HCT116 (cell line): ENCODE results near the gene GRID2IP. TPM values are rescaled to one million over a fixed set of nuclear protein-coding genes. Genes with fewer than 3 reads are reported as not detected.

ENCODE experiments used
- ATAC-seq: fragments of 200-7000 bp; cut with Tn5 transposase; 2 replicates; pipeline ENCODE4 v1.9.1; 2020; ENCODE audit warnings: mild to moderate bottlenecking, moderate library complexity
- BruUV-seq: library from RNA; stranded (reverse); fragments of 400-500 nt; replicated peaks from 2 replicates; lab custom pipeline; 2021; lab: Mats Ljungman, UMichigan
- CTCF ChIA-PET: fragments of 300-600 bp; sonication (Branson Sonifier 250); formaldehyde crosslinking; loops from one replicate; lab custom pipeline; 2021; ENCODE audit warnings: antibody characterized with exemption; lab: Charles Lee
- POLR2A ChIA-PET: fragments of 300-600, 350-600 bp; sonication (Branson Sonifier 250); formaldehyde crosslinking; loops from one replicate; lab custom pipeline; 2021; ENCODE audit warnings: antibody characterized with exemption; lab: Charles Lee
- RAD21 ChIA-PET, 2 experiments: fragments of 300-600 bp; sonication (Branson Sonifier 250); formaldehyde crosslinking; loops; one replicate each; lab custom pipeline; 2023; ENCODE audit warnings: low total read pairs in 2 of 2; ENCODE audit not compliant: uncharacterized antibody in 2 of 2, unreplicated experiment in 2 of 2, low non-redundant PET in 1 of 2; lab: Charles Lee
- DNase-seq: peaks from one replicate; pipeline ENCODE4 v3.0.0-alpha.2; 2010; ENCODE audit warnings: low read depth, low spot score
- H2AFZ ChIP-seq: fragments of 200-600 bp; shearing (Covaris generic), sonication (generic); 2 replicates; pipeline ENCODE4 v1.6.1; 2017; ENCODE audit warnings: low read depth, mixed run types, mixed read lengths, antibody characterized with exemption, low read length; ENCODE audit not compliant: poor library complexity, severe bottlenecking
- H3K27ac ChIP-seq: 2 replicates; pipeline ENCODE4 v1.5.1; 2012; ENCODE audit warnings: low read depth, low read length
- H3K27me3 ChIP-seq: fragments of 200-600 bp; sonication (generic); 2 replicates; pipeline ENCODE4 v1.6.1; 2016; ENCODE audit warnings: mixed run types, low read length, mixed read lengths; ENCODE audit not compliant: insufficient read depth
- H3K36me3 ChIP-seq, 2 experiments: fragments of 200-500 bp in 1 of 2; fragments of 200-600 bp in 1 of 2; sonication (Bioruptor generic) in 1 of 2; sonication (generic) in 1 of 2; 2 replicates each; pipeline versions ENCODE4 v1.5.1 to v1.6.1; 2014 to 2016; ENCODE audit warnings: low read length in 2 of 2, inconsistent platforms in 1 of 2, mixed read lengths in 1 of 2, mixed run types in 1 of 2; ENCODE audit not compliant: insufficient read depth in 2 of 2, control insufficient read depth in 1 of 2
- H3K4me1 ChIP-seq, 2 experiments: fragments of 200-600 bp in 1 of 2; sonication (generic) in 1 of 2; 2 replicates each; pipeline versions ENCODE4 v1.5.1 to v1.6.1; 2012 to 2017; ENCODE audit warnings: low read length in 2 of 2, inconsistent platforms in 1 of 2, mild to moderate bottlenecking in 1 of 2, mixed read lengths in 1 of 2, mixed run types in 1 of 2, moderate library complexity in 1 of 2; ENCODE audit not compliant: insufficient read depth in 2 of 2, control insufficient read depth in 1 of 2
- H3K4me2 ChIP-seq: fragments of 200-600 bp; sonication (generic); 2 replicates; pipeline ENCODE4 v1.6.1; 2017; ENCODE audit warnings: mixed run types, low read length, mixed read lengths
- H3K4me3 ChIP-seq, 2 experiments: fragments of 200-600 bp in 1 of 2; sonication (generic) in 1 of 2; replicated peaks in 1 of 2; 2 replicates each; pipeline ENCODE4 v1.5.1; 2011 to 2016; ENCODE audit warnings: low read length in 2 of 2, control low read depth in 1 of 2, low read depth in 1 of 2, mild to moderate bottlenecking in 1 of 2, mixed read lengths in 1 of 2, mixed run types in 1 of 2
- H3K79me2 ChIP-seq: fragments of 200-600 bp; sonication (generic); 2 replicates; pipeline ENCODE4 v1.6.1; 2017; ENCODE audit warnings: mild to moderate bottlenecking, mixed run types, low read length, moderate library complexity, mixed read lengths; ENCODE audit not compliant: insufficient read depth
- H3K9ac ChIP-seq: fragments of 200-600 bp; sonication (generic); 2 replicates; pipeline ENCODE4 v1.6.1; 2016; ENCODE audit warnings: low read length, mixed read lengths
- H3K9me2 ChIP-seq: fragments of 200-600 bp; sonication (generic), shearing (Covaris generic); 2 replicates; pipeline ENCODE4 v1.6.1; 2017; ENCODE audit warnings: mixed run types, mild to moderate bottlenecking, moderate library complexity; ENCODE audit not compliant: insufficient read depth
- H3K9me3 ChIP-seq, 2 experiments: fragments of 200-500 bp in 1 of 2; fragments of 200-600 bp in 1 of 2; sonication (Bioruptor generic) in 1 of 2; sonication (generic) in 1 of 2; 2 replicates each; pipeline ENCODE4 v1.6.1; 2014 to 2017; ENCODE audit warnings: low read length in 2 of 2, mixed read lengths in 2 of 2, inconsistent platforms in 1 of 2, low read depth in 1 of 2, mild to moderate bottlenecking in 1 of 2, mixed run types in 1 of 2, moderate library complexity in 1 of 2; ENCODE audit not compliant: control insufficient read depth in 1 of 2, insufficient read depth in 1 of 2
- H4K20me1 ChIP-seq: fragments of 200-600 bp; sonication (generic), shearing (Covaris generic); 2 replicates; pipeline ENCODE4 v1.6.1; 2017; ENCODE audit warnings: mixed run types, mild to moderate bottlenecking, moderate library complexity; ENCODE audit not compliant: insufficient read depth
- CBX3 ChIP-seq: IDR thresholded peaks from 2 replicates; pipeline ENCODE4 v1.6.1; 2012; ENCODE audit warnings: low read depth
- CEBPB ChIP-seq: IDR thresholded peaks from 2 replicates; pipeline ENCODE4 v1.6.1; 2012; ENCODE audit warnings: low read depth
- EGR1 ChIP-seq: IDR thresholded peaks from 2 replicates; pipeline ENCODE4 v1.6.1; 2012; ENCODE audit warnings: low read depth
- POLR2A ChIP-seq: IDR thresholded peaks from 2 replicates; pipeline ENCODE4 v1.7.0; 2011; ENCODE audit warnings: borderline replicate concordance; ENCODE audit not compliant: insufficient read depth, insufficient read length; ENCODE audit errors: extremely low read depth
- POLR2AphosphoS5 ChIP-seq: IDR thresholded peaks from 2 replicates; pipeline ENCODE4 v1.6.1; 2011; ENCODE audit warnings: mild to moderate bottlenecking, low read depth, low read length, moderate library complexity
- RAD21 ChIP-seq: IDR thresholded peaks from 2 replicates; pipeline ENCODE4 v1.6.1; 2012; ENCODE audit warnings: low read depth, mild to moderate bottlenecking
- SIN3A ChIP-seq: IDR thresholded peaks from 2 replicates; pipeline ENCODE4 v1.6.1; 2012; ENCODE audit warnings: low read depth
- SP1 ChIP-seq: IDR thresholded peaks from 2 replicates; pipeline ENCODE4 v1.6.1; 2012; ENCODE audit warnings: low read depth
- SRF ChIP-seq: IDR thresholded peaks from 2 replicates; pipeline ENCODE4 v1.6.1; 2012; ENCODE audit warnings: low read depth
- TCF7L2 ChIP-seq: IDR thresholded peaks from 2 replicates; pipeline ENCODE4 v1.7.0; 2011; ENCODE audit warnings: borderline replicate concordance, inconsistent platforms; ENCODE audit not compliant: insufficient read depth, insufficient read length; ENCODE audit errors: extremely low read depth
- YY1 ChIP-seq: IDR thresholded peaks from 2 replicates; pipeline ENCODE4 v1.6.1; 2011; ENCODE audit warnings: low read length, low read depth, moderate library complexity, mild to moderate bottlenecking; ENCODE audit not compliant: insufficient replicate concordance; ENCODE audit errors: extremely low read depth
- ZFX ChIP-seq: fragments of 450-650 bp; IDR thresholded peaks from 2 replicates; pipeline ENCODE4 v1.6.1; 2017
- intact Hi-C: fragments of 100-400 bp; cut with micrococcal nuclease; formaldehyde crosslinking; loops from 2 replicates; pipeline ENCODE4 v1.10.0; 2022
- total RNA-seq: library from RNA; stranded (reverse); gene quantifications from one replicate; pipeline ENCODE4 v1.2.1, GENCODE V29; 2021; ENCODE audit not compliant: unreplicated experiment
- TF ChIP-seq, protein P1 (sequence below): IDR thresholded peaks from 2 replicates; pipeline ENCODE4 v1.6.1; 2012
- TF ChIP-seq, protein P2 (sequence below): IDR thresholded peaks from 2 replicates; pipeline ENCODE4 v1.6.1; 2012
- TF ChIP-seq, protein P3 (sequence below), 3 experiments: fragments of 200-600 bp in 1 of 3; sonication (generic) in 1 of 3; IDR thresholded peaks in 2 of 3; conservative IDR thresholded peaks in 1 of 3; 2 replicates each; pipeline ENCODE4 v1.5.1; 2012 to 2017; ENCODE audit warnings: low read depth in 2 of 3, low read length in 2 of 3, antibody characterized with exemption in 1 of 3, borderline replicate concordance in 1 of 3, control low read depth in 1 of 3, mild to moderate bottlenecking in 1 of 3, mixed read lengths in 1 of 3, mixed run types in 1 of 3, moderate library complexity in 1 of 3; ENCODE audit not compliant: insufficient read depth in 1 of 3

The GRID2IP gene
- total RNA-seq, 1 experiment from 2014 or later: 3.2 TPM

DNA sequence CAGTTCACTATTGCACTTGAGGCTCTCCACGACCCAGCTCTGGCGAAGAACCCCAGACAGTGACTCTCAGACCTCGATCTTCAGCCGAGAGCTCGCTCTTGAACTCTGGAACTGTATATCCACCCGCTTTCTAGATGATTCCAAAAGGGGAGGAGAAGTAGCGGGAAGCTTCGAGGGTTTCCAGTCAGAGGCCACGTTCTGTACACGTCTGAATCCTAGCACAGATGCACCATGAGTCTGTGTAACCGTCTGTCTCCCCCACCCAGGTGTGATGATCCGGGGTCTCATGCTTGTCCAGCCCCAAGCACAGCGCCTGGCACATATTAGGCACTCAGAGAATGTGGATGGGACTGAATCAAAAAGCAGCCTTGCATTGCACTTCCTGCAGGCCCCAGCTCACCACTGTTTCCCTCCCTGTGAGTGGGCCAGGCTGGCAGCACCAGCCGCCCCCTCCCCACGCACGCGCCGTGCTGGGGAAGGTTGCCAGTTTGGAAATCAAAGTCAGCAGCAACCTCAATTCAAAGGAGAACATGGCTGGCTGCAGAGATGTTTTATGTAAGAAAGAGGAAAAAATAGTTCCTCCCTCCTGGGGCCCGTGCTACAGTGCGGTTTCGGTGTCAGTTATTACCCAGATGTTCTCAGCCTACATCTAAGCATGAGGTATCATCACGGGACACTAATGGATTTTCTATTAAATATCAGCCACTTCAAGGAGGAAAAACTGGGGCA, 5.7 kb downstream of the GRID2IP start:
- H3K36me3 ChIP-seq: no peaks in the 10 kb centered on the region
- ATAC-seq (no peak), DNase-seq (no peak)
- no peaks in the 10 kb centered on the region for H3K9me2 ChIP-seq
- no peaks in the 10 kb centered on the region for H4K20me1 ChIP-seq
- H3K9ac ChIP-seq: no peak overlapping the region
- no peak overlapping the region for H3K4me2 ChIP-seq
- no peak overlapping the region for H3K4me3 ChIP-seq
- TF ChIP-seq, protein P1, sequence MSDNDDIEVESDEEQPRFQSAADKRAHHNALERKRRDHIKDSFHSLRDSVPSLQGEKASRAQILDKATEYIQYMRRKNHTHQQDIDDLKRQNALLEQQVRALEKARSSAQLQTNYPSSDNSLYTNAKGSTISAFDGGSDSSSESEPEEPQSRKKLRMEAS: no peak
- TF ChIP-seq ZFX (no peak), RAD21 (no peak)
- H2AFZ ChIP-seq: no peak overlapping the region
- RAD21 ChIA-PET: no interaction called here
- no peaks in the 10 kb centered on the region for H3K27me3 ChIP-seq
- intact Hi-C loops: no loop called here
- POLR2A ChIA-PET: no interaction called here
- H3K79me2 ChIP-seq: no peaks in the 10 kb centered on the region
- peaks cover 0 to 4% of the 10 kb centered on the region in 2 experiments; a peak in 1 of 4 replicates for H3K4me1 ChIP-seq
- no TSS peak for BruUV-seq
- CTCF ChIA-PET: no interaction called here
- H3K27ac ChIP-seq: no peak overlapping the region
- no peaks in the 10 kb centered on the region for H3K9me3 ChIP-seq

DNA sequence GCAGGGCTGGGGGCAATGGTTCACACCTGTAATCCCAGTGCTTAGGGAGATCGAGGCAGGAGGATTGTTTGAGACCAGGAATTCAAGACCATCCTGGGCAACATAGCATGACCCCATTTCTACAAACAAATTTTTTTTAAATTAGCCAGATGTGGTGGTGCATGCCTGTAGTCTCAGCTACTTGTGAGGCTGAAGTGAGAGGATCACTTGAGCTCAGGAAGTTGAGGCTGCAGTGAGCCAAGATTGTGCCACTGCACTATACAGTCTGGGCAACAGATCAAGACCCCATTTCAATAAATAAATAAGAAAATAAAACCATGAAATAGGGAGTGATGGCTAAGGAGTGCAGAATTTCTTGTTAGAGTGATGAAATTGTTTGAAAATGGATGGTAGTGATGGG, 8.9 kb downstream of the GRID2IP start:
- H3K27me3 ChIP-seq: no peaks in the 10 kb centered on the region
- no peak overlapping the region for H3K9ac ChIP-seq
- no peak overlapping the region for H3K27ac ChIP-seq
- no peak overlapping the region for H2AFZ ChIP-seq
- no peaks in the 10 kb centered on the region for H3K9me3 ChIP-seq
- BruUV-seq: no TSS peak
- intact Hi-C loops: no loop called here
- ChIA-PET CTCF (no interaction called here), RAD21 (interaction anchor here in 1 of 2 experiments (0.6 kb wide), 1 partner anchor 13 kb away, joined by 3 read pairs; no protein-coding TSS in a partner anchor), POLR2A (no interaction called here)
- no peaks in the 10 kb centered on the region for H3K4me1 ChIP-seq
- H3K4me2 ChIP-seq: no peak overlapping the region
- no peak for TF ChIP-seq YY1
- TF ChIP-seq POLR2A: no peak
- no peak for TF ChIP-seq EGR1
- TF ChIP-seq, protein P1: no peak
- no peak for TF ChIP-seq CBX3
- no peak for TF ChIP-seq POLR2AphosphoS5
- TF ChIP-seq, protein P2, sequence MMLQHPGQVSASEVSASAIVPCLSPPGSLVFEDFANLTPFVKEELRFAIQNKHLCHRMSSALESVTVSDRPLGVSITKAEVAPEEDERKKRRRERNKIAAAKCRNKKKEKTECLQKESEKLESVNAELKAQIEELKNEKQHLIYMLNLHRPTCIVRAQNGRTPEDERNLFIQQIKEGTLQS: no peak
- no peak for TF ChIP-seq TCF7L2
- TF ChIP-seq, protein P3, sequence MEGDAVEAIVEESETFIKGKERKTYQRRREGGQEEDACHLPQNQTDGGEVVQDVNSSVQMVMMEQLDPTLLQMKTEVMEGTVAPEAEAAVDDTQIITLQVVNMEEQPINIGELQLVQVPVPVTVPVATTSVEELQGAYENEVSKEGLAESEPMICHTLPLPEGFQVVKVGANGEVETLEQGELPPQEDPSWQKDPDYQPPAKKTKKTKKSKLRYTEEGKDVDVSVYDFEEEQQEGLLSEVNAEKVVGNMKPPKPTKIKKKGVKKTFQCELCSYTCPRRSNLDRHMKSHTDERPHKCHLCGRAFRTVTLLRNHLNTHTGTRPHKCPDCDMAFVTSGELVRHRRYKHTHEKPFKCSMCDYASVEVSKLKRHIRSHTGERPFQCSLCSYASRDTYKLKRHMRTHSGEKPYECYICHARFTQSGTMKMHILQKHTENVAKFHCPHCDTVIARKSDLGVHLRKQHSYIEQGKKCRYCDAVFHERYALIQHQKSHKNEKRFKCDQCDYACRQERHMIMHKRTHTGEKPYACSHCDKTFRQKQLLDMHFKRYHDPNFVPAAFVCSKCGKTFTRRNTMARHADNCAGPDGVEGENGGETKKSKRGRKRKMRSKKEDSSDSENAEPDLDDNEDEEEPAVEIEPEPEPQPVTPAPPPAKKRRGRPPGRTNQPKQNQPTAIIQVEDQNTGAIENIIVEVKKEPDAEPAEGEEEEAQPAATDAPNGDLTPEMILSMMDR (IDR thresholded peaks at IDR 0.05 in 2 of 3, conservative IDR thresholded peaks at IDR 0.05 in 1 of 3; ENCODE audit: borderline replicate concordance in 1 of 3, insufficient read depth in 1 of 3, low read depth in 2 of 3, low read length in 2 of 3): no peak
- TF ChIP-seq SRF: no peak
- no peak for TF ChIP-seq SP1
- no peak for TF ChIP-seq RAD21
- TF ChIP-seq CEBPB: no peak
- no peak for TF ChIP-seq SIN3A
- no peak for ATAC-seq
- no peaks in the 10 kb centered on the region for H3K9me2 ChIP-seq
- H3K36me3 ChIP-seq: no peaks in the 10 kb centered on the region
- no peaks in the 10 kb centered on the region for H4K20me1 ChIP-seq
- no peak for DNase-seq
- no peaks in the 10 kb centered on the region for H3K79me2 ChIP-seq
- H3K4me3 ChIP-seq: no peak overlapping the region
